HL-60 (cell line): Measurements from ENCODE around the gene PIP5KL1.

Experiments
- DNase-seq, 2 experiments: peaks; one replicate each; pipeline ENCODE4 v3.0.0-alpha.2; 2010 to 2020; ENCODE audit warnings: low read depth in 1 of 2, low spot score in 1 of 2
- H3K27ac ChIP-seq: fragments of 250-450 bp; sonication (Bioruptor Pico); replicated peaks from 2 replicates; pipeline ENCODE4 v1.5.1; 2020; ENCODE audit warnings: mild to moderate bottlenecking, moderate library complexity
- H3K27me3 ChIP-seq: fragments of 250-450 bp; sonication (Bioruptor Pico); 2 replicates; pipeline ENCODE4 v1.5.1; 2021; ENCODE audit warnings: mild to moderate bottlenecking, moderate library complexity; ENCODE audit not compliant: insufficient read depth, poor library complexity, severe bottlenecking
- H3K4me3 ChIP-seq: replicated peaks from 2 replicates; pipeline ENCODE4 v1.5.1; 2011; ENCODE audit warnings: mild to moderate bottlenecking, control low read depth, low read length; ENCODE audit not compliant: insufficient read depth
- CTCF ChIP-seq: IDR thresholded peaks from one replicate; pipeline ENCODE4 v1.5.1; 2011; ENCODE audit warnings: low read length, control low read depth, inconsistent platforms; ENCODE audit not compliant: insufficient read depth
- GABPA ChIP-seq: IDR thresholded peaks from 2 replicates; pipeline ENCODE4 v1.6.1; 2012; ENCODE audit warnings: low read depth
- POLR2AphosphoS5 ChIP-seq: IDR thresholded peaks from 2 replicates; pipeline ENCODE4 v1.6.1; 2012; ENCODE audit warnings: low read depth
- REST ChIP-seq: IDR thresholded peaks from 2 replicates; pipeline ENCODE4 v1.6.1; 2012; ENCODE audit warnings: low read depth; ENCODE audit not compliant: insufficient replicate concordance
- SPI1 ChIP-seq: IDR thresholded peaks from 2 replicates; pipeline ENCODE4 v1.6.1; 2012; ENCODE audit warnings: low read depth, mild to moderate bottlenecking, borderline replicate concordance

Gene PIP5KL1

GRCh38 chr9:127880143-127880542 lies 50.4 kb downstream of the PIP5KL1 start:
- H3K4me3 ChIP-seq, result no peak overlapping the region
- TF ChIP-seq GABPA (no peak), CTCF (no peak), POLR2AphosphoS5 (no peak)
- DNase-seq, result no peak
- H3K27ac ChIP-seq, result no peak overlapping the region
- no peaks in the 10 kb centered on the region for H3K27me3 ChIP-seq

- no peak for DNase-seq
- H3K4me3 ChIP-seq, result no peak overlapping the region
Measured at GRCh38 chr9:127878652-127879390, 51.8 kb downstream of the PIP5KL1 start.

GRCh38 chr9:127878001-127878651 lies 52.5 kb downstream of the PIP5KL1 start:
- DNase-seq, result no peak
- H3K27ac ChIP-seq, result no peak overlapping the region
- no peak overlapping the region for H3K4me3 ChIP-seq

More at GRCh38 chr9:127878652-127879390, 51.8 kb downstream of the PIP5KL1 start:
- TF ChIP-seq SPI1 (no peak), GABPA (no peak), CTCF (no peak), REST (no peak), POLR2AphosphoS5 (no peak)
- Histone ChIP-seq H3K27ac (no peak overlapping the region), H3K27me3 (no peaks in the 10 kb centered on the region)

More at GRCh38 chr9:127878001-127878651, 52.5 kb downstream of the PIP5KL1 start:
- TF ChIP-seq POLR2AphosphoS5 (no peak), GABPA (no peak), SPI1 (no peak), REST (no peak)
- no peaks in the 10 kb centered on the region for H3K27me3 ChIP-seq
